K562 (cell line): ENCODE measurements around the gene CPSF4. TPM values are rescaled to one million over a fixed set of nuclear protein-coding genes. Genes with fewer than 3 reads are reported as not detected.
A peak's percentile ranks its signal among the peaks of the same experiment; 100 is the strongest.

Experiments used
- ARHGAP35 ChIP-seq: fragments of 450-650 bp; IDR thresholded peaks from 2 replicates; pipeline ENCODE4 v1.6.1; 2018; ENCODE audit not compliant: partially characterized antibody
- CEBPG ChIP-seq, 3 experiments: fragments of 200-800 bp in 1 of 3; sonication (Bioruptor generic) in 1 of 3; sonication (generic) in 1 of 3; formaldehyde crosslinking in 1 of 3; IDR thresholded peaks in 2 of 3; conservative IDR thresholded peaks in 1 of 3; 2 replicates each; pipeline versions ENCODE4 v1.6.1 to v1.8.0; 2016 to 2022; ENCODE audit warnings: missing compliant biosample characterization in 2 of 3, missing genetic modification characterization in 2 of 3, mild to moderate bottlenecking in 1 of 3, missing genetic modification reagents in 1 of 3
- EWSR1 ChIP-seq: fragments of 450-650 bp; IDR thresholded peaks from 2 replicates; pipeline ENCODE4 v1.6.1; 2018; ENCODE audit warnings: borderline replicate concordance, mild to moderate bottlenecking, low read depth, moderate library complexity; ENCODE audit not compliant: partially characterized antibody
- KDM5B ChIP-seq: fragments of 200-600 bp; sonication (generic); IDR thresholded peaks from 2 replicates; pipeline ENCODE4 v1.6.1; 2012; ENCODE audit warnings: low read depth, mild to moderate bottlenecking, moderate library complexity, low read length, control low read depth, inconsistent platforms; ENCODE audit not compliant: insufficient replicate concordance
- KLF13 ChIP-seq: fragments of 450-650 bp; IDR thresholded peaks from 2 replicates; pipeline ENCODE4 v1.6.1; 2016; ENCODE audit warnings: missing genetic modification characterization, low read depth, mild to moderate bottlenecking, missing compliant biosample characterization, moderate library complexity, borderline replicate concordance
- MAFG ChIP-seq: fragments of 450-650 bp; conservative IDR thresholded peaks from 2 replicates; pipeline ENCODE4 v1.6.1; 2016; ENCODE audit warnings: missing genetic modification characterization, missing compliant biosample characterization
- MAZ ChIP-seq, 2 experiments: fragments of 450-650 bp in 1 of 2; sonication (generic) in 1 of 2; formaldehyde crosslinking; IDR thresholded peaks in 1 of 2; conservative IDR thresholded peaks in 1 of 2; 2 replicates each; pipeline versions ENCODE4 v1.4.0 to v1.5.0; 2020; ENCODE audit warnings: mild to moderate bottlenecking in 1 of 2, missing genetic modification reagents in 1 of 2
- MBD2 ChIP-seq: sonication (generic); IDR thresholded peaks from 2 replicates; pipeline ENCODE4 v1.6.1; 2016; ENCODE audit warnings: low read depth, borderline replicate concordance
- NR2C1 ChIP-seq, 2 experiments: fragments of 450-650 bp; IDR thresholded peaks; 2 replicates each; pipeline ENCODE4 v1.6.1; 2017; ENCODE audit warnings: mild to moderate bottlenecking in 2 of 2, antibody characterized with exemption in 1 of 2, inconsistent platforms in 1 of 2, missing compliant biosample characterization in 1 of 2, missing genetic modification characterization in 1 of 2
- SUPT5H ChIP-seq: fragments of 450-650 bp; IDR thresholded peaks from 2 replicates; pipeline ENCODE4 v1.6.1; 2016
- TARDBP ChIP-seq: fragments of 450-650 bp; IDR thresholded peaks from 2 replicates; pipeline ENCODE4 v1.6.1; 2016
- TEAD4 ChIP-seq, 2 experiments: sonication (generic) in 1 of 2; formaldehyde crosslinking in 1 of 2; IDR thresholded peaks; 2 replicates each; pipeline versions ENCODE4 v1.6.1 to v1.8.0; 2012 to 2022; ENCODE audit warnings: borderline replicate concordance in 1 of 2, inconsistent platforms in 1 of 2, low read length in 1 of 2, mild to moderate bottlenecking in 1 of 2, missing genetic modification reagents in 1 of 2
- TFAM ChIP-seq: fragments of 250-450 bp; sonication (Bioruptor Pico); conservative IDR thresholded peaks from 2 replicates; pipeline ENCODE4 v1.5.0; 2021; ENCODE audit warnings: mild to moderate bottlenecking, moderate library complexity
- ZNF12 ChIP-seq: sonication (generic); formaldehyde crosslinking; IDR thresholded peaks from 2 replicates; pipeline ENCODE4 v1.4.0; 2020; ENCODE audit warnings: mild to moderate bottlenecking, missing genetic modification reagents
- ZNF212 ChIP-seq: fragments of 450-650 bp; formaldehyde crosslinking; IDR thresholded peaks from 2 replicates; pipeline ENCODE4 v1.4.0; 2020; ENCODE audit warnings: mild to moderate bottlenecking
- ZNF224 ChIP-seq: sonication (generic); formaldehyde crosslinking; IDR thresholded peaks from 2 replicates; pipeline ENCODE4 v1.8.0; 2022; ENCODE audit warnings: mild to moderate bottlenecking, missing genetic modification reagents
- polyA plus RNA-seq, 8 experiments: library from polyadenylated mRNA; depleted of rRNA in 4 of 8; stranded (reverse) in 5 of 8; unstranded in 3 of 8; fragments of >200 nt; fragmentation: Nextera tagmentation in 2 of 8; fragmentation: Illumina TruSeq in 1 of 8; extraction: Ambion mirVana in 2 of 8; extraction: Trizol in 1 of 8; gene quantifications; 2 replicates each; pipeline versions ENCODE4 v1.2.1 to v1.2.3, GENCODE V29; 2011 to 2014; ENCODE audit warnings: inconsistent platforms in 1 of 8, missing spikeins in 1 of 8
- total RNA-seq, 7 experiments: library from RNA; depleted of rRNA in 6 of 7; stranded (reverse); fragments of >200 nt in 6 of 7; fragmentation: Illumina TruSeq in 2 of 7; extraction: Trizol in 2 of 7; gene quantifications; 2 replicates each; pipeline versions ENCODE4 v1.2.1 to v1.2.3, GENCODE V29; 2011 to 2021; ENCODE audit warnings: low replicate concordance in 1 of 7
- TF ChIP-seq, protein P1 (sequence below): fragments of 450-650 bp; IDR thresholded peaks from 2 replicates; pipeline ENCODE4 v1.6.1; 2017; ENCODE audit warnings: antibody characterized with exemption, mild to moderate bottlenecking
- TF ChIP-seq, protein P2 (sequence below): fragments of 200-800 bp; sonication (Bioruptor generic); IDR thresholded peaks from 2 replicates; pipeline ENCODE4 v1.6.1; 2017; ENCODE audit warnings: missing genetic modification characterization, missing compliant biosample characterization
- TF ChIP-seq, protein P3 (sequence below): fragments of 450-650 bp; formaldehyde crosslinking; IDR thresholded peaks from 2 replicates; pipeline ENCODE4 v1.4.0; 2022; ENCODE audit warnings: mild to moderate bottlenecking, moderate library complexity

The CPSF4 gene
- total and polyA plus RNA-seq, 9 of the 15 experiments (the other 6 are each of a cell fraction or from before 2014, with no cell fraction given) = 16.9 to 118 (median 71.7) TPM

DNA sequence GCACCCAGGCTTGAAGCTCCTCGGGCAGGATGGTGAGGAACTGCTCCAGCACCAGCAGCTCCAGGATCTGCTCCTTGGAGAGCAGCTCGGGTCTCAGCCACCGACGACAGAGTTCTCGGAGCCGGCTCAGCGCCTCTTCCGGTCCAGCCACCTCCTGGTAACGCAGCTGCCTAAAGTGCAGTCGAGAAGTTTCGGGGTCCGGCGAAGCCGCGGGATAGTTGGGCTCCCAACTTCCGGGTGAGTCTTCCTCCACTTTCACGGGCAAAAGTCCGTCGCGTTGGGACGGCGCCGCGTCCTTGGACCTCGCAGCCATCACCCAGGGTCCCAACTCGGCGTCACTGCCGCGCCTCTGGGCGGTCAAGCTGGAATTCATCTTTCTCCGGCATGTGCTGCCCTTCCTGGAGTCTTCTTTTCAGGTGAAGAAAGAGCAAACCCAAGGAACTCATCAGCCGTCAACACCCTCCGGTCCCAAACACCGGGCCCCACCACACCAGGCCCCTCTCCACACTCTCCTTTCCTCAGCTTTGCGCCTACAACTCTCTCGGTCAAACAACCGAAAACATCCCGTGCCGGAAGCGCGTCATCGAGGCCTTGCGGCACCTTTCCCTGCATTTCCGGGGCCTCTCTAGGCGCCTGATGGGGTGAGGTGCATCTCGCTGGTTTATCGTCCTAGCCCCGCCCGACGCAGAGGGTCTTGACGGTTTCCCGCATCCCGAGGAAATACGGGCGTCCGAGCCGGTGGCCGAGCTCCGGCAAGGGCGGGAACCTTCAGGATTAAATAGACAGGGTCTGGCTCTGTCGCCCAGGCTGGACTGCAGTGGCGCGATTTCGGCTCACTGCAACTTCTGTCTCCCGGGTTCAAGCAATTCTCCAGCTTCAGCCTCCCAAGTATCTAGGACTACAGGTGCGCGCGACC lies 61.2 kb downstream of the CPSF4 start, which contains the start of gene ZNF394 (continued):
- TF ChIP-seq, protein P1, sequence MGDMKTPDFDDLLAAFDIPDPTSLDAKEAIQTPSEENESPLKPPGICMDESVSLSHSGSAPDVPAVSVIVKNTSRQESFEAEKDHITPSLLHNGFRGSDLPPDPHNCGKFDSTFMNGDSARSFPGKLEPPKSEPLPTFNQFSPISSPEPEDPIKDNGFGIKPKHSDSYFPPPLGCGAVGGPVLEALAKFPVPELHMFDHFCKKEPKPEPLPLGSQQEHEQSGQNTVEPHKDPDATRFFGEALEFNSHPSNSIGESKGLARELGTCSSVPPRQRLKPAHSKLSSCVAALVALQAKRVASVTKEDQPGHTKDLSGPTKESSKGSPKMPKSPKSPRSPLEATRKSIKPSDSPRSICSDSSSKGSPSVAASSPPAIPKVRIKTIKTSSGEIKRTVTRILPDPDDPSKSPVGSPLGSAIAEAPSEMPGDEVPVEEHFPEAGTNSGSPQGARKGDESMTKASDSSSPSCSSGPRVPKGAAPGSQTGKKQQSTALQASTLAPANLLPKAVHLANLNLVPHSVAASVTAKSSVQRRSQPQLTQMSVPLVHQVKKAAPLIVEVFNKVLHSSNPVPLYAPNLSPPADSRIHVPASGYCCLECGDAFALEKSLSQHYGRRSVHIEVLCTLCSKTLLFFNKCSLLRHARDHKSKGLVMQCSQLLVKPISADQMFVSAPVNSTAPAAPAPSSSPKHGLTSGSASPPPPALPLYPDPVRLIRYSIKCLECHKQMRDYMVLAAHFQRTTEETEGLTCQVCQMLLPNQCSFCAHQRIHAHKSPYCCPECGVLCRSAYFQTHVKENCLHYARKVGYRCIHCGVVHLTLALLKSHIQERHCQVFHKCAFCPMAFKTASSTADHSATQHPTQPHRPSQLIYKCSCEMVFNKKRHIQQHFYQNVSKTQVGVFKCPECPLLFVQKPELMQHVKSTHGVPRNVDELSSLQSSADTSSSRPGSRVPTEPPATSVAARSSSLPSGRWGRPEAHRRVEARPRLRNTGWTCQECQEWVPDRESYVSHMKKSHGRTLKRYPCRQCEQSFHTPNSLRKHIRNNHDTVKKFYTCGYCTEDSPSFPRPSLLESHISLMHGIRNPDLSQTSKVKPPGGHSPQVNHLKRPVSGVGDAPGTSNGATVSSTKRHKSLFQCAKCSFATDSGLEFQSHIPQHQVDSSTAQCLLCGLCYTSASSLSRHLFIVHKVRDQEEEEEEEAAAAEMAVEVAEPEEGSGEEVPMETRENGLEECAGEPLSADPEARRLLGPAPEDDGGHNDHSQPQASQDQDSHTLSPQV = no peak
- TF ChIP-seq ARHGAP35 (no peak), TARDBP (peak; percentile 54; the same call in 1 of the 2 replicates), TFAM (CRISPR knock-in tag) (no peak), KLF13 (tag) (no peak), TEAD4 (IDR thresholded peaks at IDR 0.05; ENCODE audit: low read length) (peak; percentile 20; the same call in 1 of the 2 replicates), TEAD4 (CRISPR knock-in tag; IDR thresholded peaks at IDR 0.05; ENCODE audit: borderline replicate concordance) (no peak), KDM5B (peak; percentile 75), SUPT5H (peak; percentile 97), MAZ (CRISPR knock-in tag; conservative IDR thresholded peaks at IDR 0.05 in 1 of 2, IDR thresholded peaks at IDR 0.05 in 1 of 2) (peak; percentile 72 to 82; a peak in 3 of 4 replicates), ZNF12 (CRISPR knock-in tag) (no peak), ZNF224 (CRISPR knock-in tag) (no peak), CEBPG (CRISPR knock-in tag; IDR thresholded peaks at IDR 0.05) (peak; percentile 50; the same call in 1 of the 2 replicates), CEBPG (tag; conservative IDR thresholded peaks at IDR 0.05 in 1 of 2, IDR thresholded peaks at IDR 0.05 in 1 of 2) (0 out of 4 replicates have a peak, but pooled peaks of 1 of the 2 experiments have one; percentile 24), ZNF212 (CRISPR knock-in tag) (no peak), NR2C1 (IDR thresholded peaks at IDR 0.05) (peak; percentile 81), NR2C1 (tag; IDR thresholded peaks at IDR 0.05) (peak; percentile 75), MBD2 (peak; percentile 87), EWSR1 (no peak), MAFG (tag) (no peak)
- TF ChIP-seq, protein P2, sequence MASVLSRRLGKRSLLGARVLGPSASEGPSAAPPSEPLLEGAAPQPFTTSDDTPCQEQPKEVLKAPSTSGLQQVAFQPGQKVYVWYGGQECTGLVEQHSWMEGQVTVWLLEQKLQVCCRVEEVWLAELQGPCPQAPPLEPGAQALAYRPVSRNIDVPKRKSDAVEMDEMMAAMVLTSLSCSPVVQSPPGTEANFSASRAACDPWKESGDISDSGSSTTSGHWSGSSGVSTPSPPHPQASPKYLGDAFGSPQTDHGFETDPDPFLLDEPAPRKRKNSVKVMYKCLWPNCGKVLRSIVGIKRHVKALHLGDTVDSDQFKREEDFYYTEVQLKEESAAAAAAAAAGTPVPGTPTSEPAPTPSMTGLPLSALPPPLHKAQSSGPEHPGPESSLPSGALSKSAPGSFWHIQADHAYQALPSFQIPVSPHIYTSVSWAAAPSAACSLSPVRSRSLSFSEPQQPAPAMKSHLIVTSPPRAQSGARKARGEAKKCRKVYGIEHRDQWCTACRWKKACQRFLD = 0 out of 2 replicates have a peak, but pooled peaks have one; percentile 24
- TF ChIP-seq, protein P3, sequence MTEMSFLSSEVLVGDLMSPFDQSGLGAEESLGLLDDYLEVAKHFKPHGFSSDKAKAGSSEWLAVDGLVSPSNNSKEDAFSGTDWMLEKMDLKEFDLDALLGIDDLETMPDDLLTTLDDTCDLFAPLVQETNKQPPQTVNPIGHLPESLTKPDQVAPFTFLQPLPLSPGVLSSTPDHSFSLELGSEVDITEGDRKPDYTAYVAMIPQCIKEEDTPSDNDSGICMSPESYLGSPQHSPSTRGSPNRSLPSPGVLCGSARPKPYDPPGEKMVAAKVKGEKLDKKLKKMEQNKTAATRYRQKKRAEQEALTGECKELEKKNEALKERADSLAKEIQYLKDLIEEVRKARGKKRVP (CRISPR knock-in tag) = no peak
